Caco-2 (cell line): ENCODE results near the gene LCLAT1. TPM values are rescaled to one million over a fixed set of nuclear protein-coding genes. Genes with fewer than 3 reads are reported as not detected.

Experiments used
- BruUV-seq: library from RNA; stranded (reverse); fragments of 400-500 nt; replicated peaks from 2 replicates; lab custom pipeline; 2021; lab: Mats Ljungman, UMichigan
- CTCF ChIA-PET: fragments of 300-600 bp; sonication (Branson Sonifier 250); formaldehyde crosslinking; loops from one replicate; lab custom pipeline; 2022; ENCODE audit warnings: antibody characterized with exemption; lab: Charles Lee
- POLR2A ChIA-PET: fragments of 300-600 bp; sonication (Branson Sonifier 250); formaldehyde crosslinking; loops from one replicate; lab custom pipeline; 2022; ENCODE audit warnings: antibody characterized with exemption; lab: Charles Lee
- DNase-seq, 2 experiments: peaks; one replicate each; pipeline versions ENCODE4 v3.0.0 to v3.0.0-alpha.2; 2020 to 2022
- H3K27me3 ChIP-seq: replicated peaks from 2 replicates; pipeline ENCODE4 v1.6.0; 2011; ENCODE audit warnings: low read length; ENCODE audit not compliant: control insufficient read depth, insufficient read depth
- H3K36me3 ChIP-seq: 2 replicates; pipeline ENCODE4 v1.5.1; 2011; ENCODE audit warnings: low read length; ENCODE audit not compliant: control insufficient read depth, insufficient read depth
- H3K4me1 ChIP-seq: fragments of 250-450 bp; sonication (Bioruptor Pico); 2 replicates; pipeline ENCODE4 v1.5.1; 2020; ENCODE audit warnings: mild to moderate bottlenecking
- H3K4me3 ChIP-seq: 2 replicates; pipeline ENCODE4 v1.5.1; 2011; ENCODE audit warnings: low read depth, mild to moderate bottlenecking, control low read depth, low read length
- H3K9me3 ChIP-seq: fragments of 250-450 bp; sonication (Bioruptor Pico); 2 replicates; pipeline ENCODE4 v1.5.1; 2020; ENCODE audit warnings: mild to moderate bottlenecking, moderate library complexity
- H3K27ac Mint-ChIP-seq: one replicate; pipeline ENCODE4 v1.8.0; 2022; ENCODE audit warnings: mixed read lengths; ENCODE audit not compliant: unreplicated experiment
- H3K27me3 Mint-ChIP-seq: one replicate; pipeline ENCODE4 v1.8.0; 2022; ENCODE audit warnings: mixed read lengths; ENCODE audit not compliant: insufficient read depth, unreplicated experiment
- H3K36me3 Mint-ChIP-seq: one replicate; pipeline ENCODE4 v1.8.0; 2022; ENCODE audit warnings: mild to moderate bottlenecking, mixed read lengths; ENCODE audit not compliant: insufficient read depth, unreplicated experiment
- H3K4me1 Mint-ChIP-seq: one replicate; pipeline ENCODE4 v1.8.0; 2022; ENCODE audit warnings: low read depth, mixed read lengths; ENCODE audit not compliant: unreplicated experiment
- H3K4me3 Mint-ChIP-seq: one replicate; pipeline ENCODE4 v1.8.0; 2022; ENCODE audit warnings: mild to moderate bottlenecking, moderate library complexity, mixed read lengths; ENCODE audit not compliant: unreplicated experiment
- H3K9me3 Mint-ChIP-seq: one replicate; pipeline ENCODE4 v1.8.0; 2022; ENCODE audit warnings: mixed read lengths; ENCODE audit not compliant: unreplicated experiment
- CTCF ChIP-seq, 2 experiments: fragments of 200-600 bp in 1 of 2; IDR thresholded peaks; 1 replicate in 1 of 2; 2 replicates in 1 of 2; pipeline versions ENCODE4 v1.5.1 to v1.8.0; 2011 to 2022; ENCODE audit warnings: antibody characterized with exemption in 1 of 2, control low read depth in 1 of 2, inconsistent platforms in 1 of 2, low read depth in 1 of 2, low read length in 1 of 2, mild to moderate bottlenecking in 1 of 2, moderate library complexity in 1 of 2; ENCODE audit not compliant: insufficient read depth in 1 of 2, severe bottlenecking in 1 of 2, unreplicated experiment in 1 of 2
- intact Hi-C: fragments of 100-400 bp; cut with micrococcal nuclease; formaldehyde crosslinking; loops from one replicate; pipeline ENCODE4 v1.10.0; 2022; ENCODE audit not compliant: unreplicated experiment
- total RNA-seq: library from RNA; stranded (reverse); gene quantifications from 2 replicates; pipeline ENCODE4 v1.2.3, GENCODE V29; 2022

Gene LCLAT1
- total RNA-seq, 1 experiment from 2014 or later = 52.2 TPM

- intact Hi-C loops = loop anchor here (5.0 to 10.0 kb wide), 3 partner anchors 217 to 284 kb away; partner anchors contain the start of gene LBH
Observed at GRCh38 chr2:30448866-30449265, 1.8 kb downstream of the LCLAT1 start.

GRCh38 chr2:30450025-30450424 lies 3.0 kb downstream of the LCLAT1 start:
- POLR2A ChIA-PET = no interaction called here

More at GRCh38 chr2:30448866-30449265, 1.8 kb downstream of the LCLAT1 start:
- peaks cover 18% of the 10 kb centered on the region for H3K36me3 Mint-ChIP-seq
- peaks cover 20% of the 10 kb centered on the region; the same call in 1 of the 2 replicates for H3K4me1 ChIP-seq
- TF ChIP-seq CTCF (IDR thresholded peaks at IDR 0.05; ENCODE audit: insufficient read depth in 1 of 2, low read depth in 1 of 2, low read length in 1 of 2, severe bottlenecking in 1 of 2, unreplicated experiment in 1 of 2) = no peak
- H3K27me3 Mint-ChIP-seq = no peaks in the 10 kb centered on the region
- H3K9me3 ChIP-seq = no peaks in the 10 kb centered on the region
- H3K27ac Mint-ChIP-seq = peak overlapping the region; percentile 100
- H3K4me1 Mint-ChIP-seq = peaks cover 6% of the 10 kb centered on the region
- DNase-seq = no peak
- POLR2A ChIA-PET = interaction anchor here (0.6 kb wide), 1 partner anchor 44 kb away, joined by 3 read pairs; no protein-coding TSS in a partner anchor
- no peaks in the 10 kb centered on the region for H3K36me3 ChIP-seq
- no peak overlapping the region for H3K4me3 ChIP-seq
- no TSS peak for BruUV-seq
- H3K9me3 Mint-ChIP-seq = no peaks in the 10 kb centered on the region
- peak overlapping the region; percentile 97 for H3K4me3 Mint-ChIP-seq
- no peaks in the 10 kb centered on the region for H3K27me3 ChIP-seq
- CTCF ChIA-PET = no interaction called here

GRCh38 chr2:30453498-30453897 lies 6.5 kb downstream of the LCLAT1 start:
- H3K4me3 ChIP-seq = no peak overlapping the region
- Mint-ChIP-seq H3K4me3 (no peak overlapping the region), H3K4me1 (peaks cover 37% of the 10 kb centered on the region), H3K36me3 (peaks cover 10% of the 10 kb centered on the region), H3K27me3 (no peaks in the 10 kb centered on the region), H3K9me3 (no peaks in the 10 kb centered on the region), H3K27ac (no peak overlapping the region)
- H3K36me3 ChIP-seq = no peaks in the 10 kb centered on the region; the same call in 1 of the 2 replicates
- ChIA-PET POLR2A (no interaction called here), CTCF (no interaction called here)
- no peaks in the 10 kb centered on the region for H3K27me3 ChIP-seq
- H3K9me3 ChIP-seq = no peaks in the 10 kb centered on the region
- DNase-seq = no peak
- BruUV-seq = no TSS peak
- peaks cover 49% of the 10 kb centered on the region for H3K4me1 ChIP-seq
- intact Hi-C loops = no loop called here
- TF ChIP-seq CTCF (IDR thresholded peaks at IDR 0.05; ENCODE audit: insufficient read depth in 1 of 2, low read depth in 1 of 2, low read length in 1 of 2, severe bottlenecking in 1 of 2, unreplicated experiment in 1 of 2) = no peak

More at GRCh38 chr2:30450025-30450424, 3.0 kb downstream of the LCLAT1 start:
- H3K4me1 ChIP-seq = peaks cover 26% of the 10 kb centered on the region
- H3K27ac Mint-ChIP-seq = peak overlapping the region; percentile 33
- TF ChIP-seq CTCF (IDR thresholded peaks at IDR 0.05; ENCODE audit: insufficient read depth in 1 of 2, low read depth in 1 of 2, low read length in 1 of 2, severe bottlenecking in 1 of 2, unreplicated experiment in 1 of 2) = no peak
- no peaks in the 10 kb centered on the region for H3K36me3 ChIP-seq
- no peaks in the 10 kb centered on the region for H3K27me3 Mint-ChIP-seq
- peaks cover 18% of the 10 kb centered on the region for H3K36me3 Mint-ChIP-seq
- intact Hi-C loops = no loop called here
- H3K4me1 Mint-ChIP-seq = peaks cover 6% of the 10 kb centered on the region
- H3K4me3 Mint-ChIP-seq = no peak overlapping the region
- no peaks in the 10 kb centered on the region for H3K9me3 Mint-ChIP-seq
- no peak for DNase-seq
- H3K27me3 ChIP-seq = no peaks in the 10 kb centered on the region
- no peaks in the 10 kb centered on the region for H3K9me3 ChIP-seq
- no peak overlapping the region for H3K4me3 ChIP-seq
- no TSS peak for BruUV-seq
- CTCF ChIA-PET = no interaction called here
